ENCODE data around the gene OTOR.

OTOR gene

GRCh38 chr20:16709017-16709416, 39.1 kb upstream of the OTOR start:
- POLR2A ChIA-PET, result no interaction called here
- CTCF ChIA-PET, result interaction anchor here (1.1 to 1.6 kb wide), 3 partner anchors 8 to 14 kb away, joined by 3 to 6 read pairs (median 3); no protein-coding TSS in a partner anchor
- DNase-seq (ENCODE audit: extremely low spot score), result peak; percentile 45
- TF ChIP-seq CTCF (IDR thresholded peaks at IDR 0.05; ENCODE audit: control extremely low read depth, extremely low read depth, low read depth, missing control alignments), result no peak

GRCh38 chr20:16710781-16711180, 37.4 kb upstream of the OTOR start:
- CTCF ChIA-PET, result interaction anchor here (1.1 kb wide), 1 partner anchor 23 kb away, joined by 5 read pairs; no protein-coding TSS in a partner anchor
- TF ChIP-seq CTCF (IDR thresholded peaks at IDR 0.05; ENCODE audit: control extremely low read depth, extremely low read depth, low read depth, missing control alignments), result no peak

GRCh38 chr20:16711661-16712258, 36.4 kb upstream of the OTOR start:
- ChIA-PET CTCF (interaction anchor here (1.1 kb wide), 1 partner anchor 22 kb away, joined by 5 read pairs; no protein-coding TSS in a partner anchor), POLR2A (no interaction called here)

More at GRCh38 chr20:16710781-16711180, 37.4 kb upstream of the OTOR start:
- DNase-seq (ENCODE audit: extremely low spot score), result no peak
- POLR2A ChIA-PET, result no interaction called here

GRCh38 chr20:16712511-16712947, 35.6 kb upstream of the OTOR start:
- ChIA-PET CTCF (interaction anchor here (0.9 to 1.6 kb wide), 3 partner anchors 11 to 18 kb away, joined by 3 to 7 read pairs (median 4); no protein-coding TSS in a partner anchor), POLR2A (no interaction called here)
- DNase-seq (ENCODE audit: extremely low spot score), result no peak
- TF ChIP-seq CTCF (IDR thresholded peaks at IDR 0.05; ENCODE audit: control extremely low read depth, extremely low read depth, low read depth, missing control alignments), result no peak

More at GRCh38 chr20:16711661-16712258, 36.4 kb upstream of the OTOR start:
- TF ChIP-seq CTCF (IDR thresholded peaks at IDR 0.05; ENCODE audit: control extremely low read depth, extremely low read depth, low read depth, missing control alignments), result no peak
- no peak for DNase-seq (ENCODE audit: extremely low spot score)

- TF ChIP-seq CTCF (IDR thresholded peaks at IDR 0.05; ENCODE audit: control extremely low read depth, extremely low read depth, low read depth, missing control alignments), result no peak
- DNase-seq (ENCODE audit: extremely low spot score), result no peak
- ChIA-PET POLR2A (no interaction called here), CTCF (interaction anchor here (0.8 to 2.2 kb wide), 5 partner anchors 10 to 48 kb away, joined by 3 to 9 read pairs (median 4); no protein-coding TSS in a partner anchor)
These were observed 35.1 kb upstream of the OTOR start for GRCh38 chr20:16713066-16713465.

GRCh38 chr20:16714242-16714641, 33.9 kb upstream of the OTOR start:
- CTCF ChIA-PET, result interaction anchor here (1.6 to 2.2 kb wide), 2 partner anchors 12 to 14 kb away, joined by 7 to 9 read pairs; no protein-coding TSS in a partner anchor
- no peak for DNase-seq (ENCODE audit: extremely low spot score)
- POLR2A ChIA-PET, result no interaction called here
- TF ChIP-seq CTCF (IDR thresholded peaks at IDR 0.05; ENCODE audit: control extremely low read depth, extremely low read depth, low read depth, missing control alignments), result no peak
